T-cell (primary cell): Measurements from ENCODE around the gene MCF2L. TPM values are rescaled to one million over a fixed set of nuclear protein-coding genes. Genes with fewer than 3 reads are reported as not detected.

ENCODE experiments used
- ATAC-seq, 4 experiments: fragments of 200-7000 bp in 3 of 4; fragments of 150-1000 bp in 1 of 4; cut with Tn5 transposase; replicated peaks in 1 of 4; 1 replicate in 3 of 4; 2 replicates in 1 of 4; pipeline ENCODE4 v1.10.0; 2021; ENCODE audit warnings: moderate library complexity in 3 of 4, mild to moderate bottlenecking in 2 of 4, moderate number of reproducible peaks in 1 of 4
- CTCF ChIA-PET, 2 donors: fragments of 300-600 bp; sonication (Branson Sonifier 250); formaldehyde crosslinking; loops; one replicate each; lab custom pipeline; 2022; ENCODE audit warnings: antibody characterized with exemption in 2 of 2; lab: Charles Lee
- POLR2A ChIA-PET, 2 donors: fragments of 300-600 bp; sonication (Branson Sonifier 250); formaldehyde crosslinking; loops; one replicate each; lab custom pipeline; 2022; ENCODE audit warnings: antibody characterized with exemption in 2 of 2; lab: Charles Lee
- DNase-seq, 35 experiments: peaks; one replicate each; pipeline versions ENCODE4 v3.0.0 to v3.0.0-alpha.2; 2013 to 2023
- H3K27ac ChIP-seq: one replicate; pipeline ENCODE4 v1.5.1; 2013; ENCODE audit warnings: low read length
- H3K27me3 ChIP-seq, 2 experiments: replicated peaks in 1 of 2; 1 replicate in 1 of 2; 2 replicates in 1 of 2; pipeline versions ENCODE4 v1.6.1 to v1.7.0; 2013; ENCODE audit warnings: low read length in 1 of 2, mixed read lengths in 1 of 2; ENCODE audit not compliant: control insufficient read depth in 2 of 2, insufficient read depth in 2 of 2; ENCODE audit errors: extremely low read depth in 1 of 2
- H3K36me3 ChIP-seq, 2 donors: 1 replicate in 1 of 2; 2 replicates in 1 of 2; pipeline versions ENCODE4 v1.6.1 to v1.7.0; 2013; ENCODE audit warnings: low read length in 1 of 2; ENCODE audit not compliant: control insufficient read depth in 2 of 2, insufficient read depth in 1 of 2; ENCODE audit errors: extremely low read depth in 1 of 2
- H3K4me1 ChIP-seq, 2 experiments: 1 replicate in 1 of 2; 2 replicates in 1 of 2; pipeline versions ENCODE4 v1.6.1 to v1.7.0; 2013; ENCODE audit warnings: low read length in 2 of 2, mixed read lengths in 1 of 2; ENCODE audit not compliant: insufficient read depth in 2 of 2, control insufficient read depth in 1 of 2; ENCODE audit errors: extremely low read depth in 1 of 2
- H3K4me3 ChIP-seq, 2 donors: 1 replicate in 1 of 2; 2 replicates in 1 of 2; pipeline versions ENCODE4 v1.5.1 to v1.7.0; 2013; ENCODE audit warnings: mild to moderate bottlenecking in 2 of 2, low read length in 1 of 2, moderate library complexity in 1 of 2; ENCODE audit not compliant: control insufficient read depth in 1 of 2; ENCODE audit errors: extremely low read depth in 1 of 2
- H3K9me3 ChIP-seq: 2 replicates; pipeline ENCODE4 v1.7.0; 2013
- H3K27ac Mint-ChIP-seq, 2 donors: one replicate each; pipeline ENCODE4 v1.8.0; 2020 to 2021; ENCODE audit warnings: mild to moderate bottlenecking in 2 of 2, mixed read lengths in 2 of 2
- H3K27me3 Mint-ChIP-seq, 2 donors: one replicate each; pipeline ENCODE4 v1.8.0; 2021 to 2022; ENCODE audit warnings: mixed read lengths in 2 of 2
- H3K36me3 Mint-ChIP-seq: one replicate; pipeline ENCODE4 v1.8.0; 2021; ENCODE audit warnings: mixed read lengths
- H3K4me1 Mint-ChIP-seq, 3 donors: one replicate each; pipeline ENCODE4 v1.8.0; 2020 to 2022; ENCODE audit warnings: mixed read lengths in 3 of 3, mild to moderate bottlenecking in 1 of 3
- H3K4me3 Mint-ChIP-seq, 3 donors: one replicate each; pipeline ENCODE4 v1.8.0; 2020 to 2022; ENCODE audit warnings: mild to moderate bottlenecking in 3 of 3, mixed read lengths in 3 of 3, moderate library complexity in 3 of 3
- H3K9me3 Mint-ChIP-seq, 3 donors: one replicate each; pipeline ENCODE4 v1.8.0; 2020 to 2022; ENCODE audit warnings: mixed read lengths in 3 of 3
- WGBS: methylation state at CpG from one replicate; pipeline ENCODE4 v1.1.5; 2013; ENCODE audit warnings: missing lambda C conversion rate; ENCODE audit not compliant: insufficient coverage; 5-methylcytosine and 5-hydroxymethylcytosine counted together
- total RNA-seq, 35 experiments: library from RNA in 6 of 35; stranded (reverse) in 6 of 35; fragments of 120-200 nt in 1 of 35; gene quantifications; one replicate each; pipeline versions ENCODE4 v1.2.1 to v1.2.4 and lab custom pipeline; 2013 to 2026

MCF2L gene
- total RNA-seq, 5 donors from 2014 or later (not counting 1 experiment from before 2014, with no cell fraction given), result 18.2 to 30.0 (median 24.7) TPM

DNA sequence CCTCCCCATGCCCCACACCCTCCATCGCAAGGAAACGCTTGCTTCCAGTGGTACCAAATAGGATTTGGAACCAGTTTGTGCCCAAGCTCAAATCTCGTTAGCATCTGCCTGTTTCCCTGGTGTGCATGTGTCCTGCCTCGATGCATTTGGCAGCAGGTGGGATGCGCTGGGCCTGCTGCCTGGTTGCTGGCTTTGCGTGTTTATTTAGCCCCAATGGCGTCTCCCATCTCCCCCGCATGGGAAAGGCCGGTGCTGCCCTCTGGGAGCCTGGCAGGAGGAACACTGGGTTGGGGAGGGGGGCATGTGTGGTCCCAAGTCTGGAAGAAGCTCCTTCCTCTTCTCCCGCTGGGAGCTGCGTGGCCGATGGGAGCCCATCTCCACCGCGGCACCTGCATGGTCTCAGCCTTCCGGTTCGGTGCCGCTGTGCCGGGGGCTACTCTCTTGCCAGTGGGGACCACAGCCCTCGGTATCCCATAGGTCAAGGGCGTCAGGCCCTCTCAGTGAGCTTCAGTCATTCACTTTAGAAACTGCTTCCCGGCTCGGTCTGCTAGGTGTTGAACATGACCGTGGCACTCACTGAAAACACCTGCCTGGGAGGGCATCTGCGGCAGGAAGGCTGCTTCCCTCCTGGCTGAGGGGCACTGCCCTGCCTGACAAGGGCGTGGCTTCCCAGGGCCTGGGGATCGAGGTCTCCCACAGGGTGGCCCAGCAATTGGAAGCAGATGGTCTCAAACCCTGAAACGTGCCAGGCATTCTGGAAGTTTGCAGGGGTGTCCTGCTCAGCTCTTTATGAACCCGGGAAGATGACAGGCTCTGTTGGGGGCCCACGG lies 124.8 kb downstream of the MCF2L start:
- no peaks in the 10 kb centered on the region for H3K27me3 ChIP-seq
- peaks cover 3% of the 10 kb centered on the region for H3K36me3 Mint-ChIP-seq
- ChIA-PET POLR2A (no interaction called here), CTCF (no interaction called here)
- H3K36me3 ChIP-seq, result no peaks in the 10 kb centered on the region
- DNase-seq (no peak), ATAC-seq (no peak)
- no peak overlapping the region for H3K4me3 ChIP-seq
- no peaks in the 10 kb centered on the region for H3K4me1 ChIP-seq
- H3K27ac ChIP-seq, result no peak overlapping the region
- H3K9me3 ChIP-seq, result no peaks in the 10 kb centered on the region
- H3K4me3 Mint-ChIP-seq, result no peak overlapping the region
- WGBS, result 81% methylated on average over 23 of the region's 29 CpGs
- H3K9me3 Mint-ChIP-seq, result no peaks in the 10 kb centered on the region
- H3K27ac Mint-ChIP-seq, result no peak overlapping the region
- no peaks in the 10 kb centered on the region for H3K4me1 Mint-ChIP-seq
- H3K27me3 Mint-ChIP-seq, result no peaks in the 10 kb centered on the region

DNA sequence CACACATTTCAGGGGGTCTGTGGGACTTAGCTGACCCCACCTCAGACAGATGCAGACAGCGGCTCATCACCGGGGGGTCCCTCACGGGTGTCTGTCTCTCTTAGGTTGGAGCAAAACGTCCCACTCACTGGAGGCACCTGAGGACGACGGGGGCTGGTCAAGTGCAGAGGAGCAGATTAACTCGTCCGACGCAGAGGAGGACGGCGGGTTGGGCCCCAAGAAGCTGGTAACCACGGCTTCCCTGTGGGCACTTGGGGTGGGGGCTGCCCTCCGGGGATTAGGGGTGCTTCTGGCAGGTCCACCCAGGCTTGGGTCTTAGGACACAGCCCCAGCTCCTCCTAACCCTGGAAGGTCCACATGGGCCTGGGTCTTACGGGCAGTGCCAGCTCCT lies 125.4 kb downstream of the MCF2L start:
- POLR2A ChIA-PET, result no interaction called here

DNA sequence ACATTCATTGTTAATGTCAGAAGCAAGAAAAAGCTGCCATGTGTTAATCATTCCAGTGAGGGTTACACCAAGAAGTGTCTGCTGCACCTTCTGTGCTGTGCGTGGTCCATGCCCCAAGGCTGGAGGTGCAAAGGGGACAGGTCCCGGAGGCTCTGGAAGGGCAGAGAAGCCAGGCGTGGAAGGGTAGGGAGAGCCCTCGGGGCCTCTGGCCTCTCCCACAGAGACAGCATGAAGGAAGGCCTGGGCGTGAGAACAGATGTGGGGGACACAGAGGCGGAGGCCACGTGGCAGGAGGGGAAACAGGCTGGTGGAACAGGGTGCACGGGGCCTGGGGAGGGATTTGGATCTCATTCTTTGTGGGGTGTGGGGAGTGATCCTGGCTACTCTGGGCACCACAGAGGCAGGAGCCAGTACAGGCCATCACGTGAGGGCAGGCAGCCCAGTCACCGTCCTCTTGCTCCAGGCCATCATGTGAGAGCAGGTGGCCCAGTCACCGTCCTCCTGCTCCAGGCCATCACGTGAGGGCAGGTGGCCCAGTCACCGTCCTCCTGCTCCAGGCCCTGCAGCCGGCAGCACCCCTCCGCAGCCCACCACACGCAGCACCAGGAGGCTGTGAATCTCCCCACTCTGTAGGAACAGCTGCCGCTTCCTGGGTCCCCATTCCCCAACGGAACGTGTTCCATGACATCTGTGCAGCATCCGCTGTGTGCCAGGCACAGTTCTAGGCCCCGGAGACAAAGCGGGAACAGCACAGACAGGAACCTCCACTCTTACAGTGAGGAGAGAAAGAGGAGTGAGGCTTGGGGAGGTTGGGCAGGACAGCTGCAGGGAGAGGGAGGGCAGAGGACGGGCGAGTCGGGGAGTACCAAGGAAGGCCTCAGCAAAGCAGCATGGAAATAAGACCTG lies 126.4 kb downstream of the MCF2L start:
- H3K36me3 Mint-ChIP-seq, result peaks cover 3% of the 10 kb centered on the region
- Histone ChIP-seq H3K4me1 (no peaks in the 10 kb centered on the region), H3K9me3 (no peaks in the 10 kb centered on the region), H3K36me3 (no peaks in the 10 kb centered on the region), H3K27ac (no peak overlapping the region), H3K27me3 (no peaks in the 10 kb centered on the region), H3K4me3 (no peak overlapping the region)
- no peaks in the 10 kb centered on the region for H3K4me1 Mint-ChIP-seq
- no peak overlapping the region for H3K27ac Mint-ChIP-seq
- DNase-seq, result no peak
- CTCF ChIA-PET, result no interaction called here
- no peak for ATAC-seq
- 90% methylated on average over 20 of the region's 25 CpGs for WGBS
- H3K9me3 Mint-ChIP-seq, result no peaks in the 10 kb centered on the region
- H3K4me3 Mint-ChIP-seq, result no peak overlapping the region
- H3K27me3 Mint-ChIP-seq, result no peaks in the 10 kb centered on the region
- POLR2A ChIA-PET, result no interaction called here

More for the DNA sequence above, 125.4 kb downstream of the MCF2L start:
- Histone ChIP-seq H3K4me3 (no peak overlapping the region), H3K4me1 (no peaks in the 10 kb centered on the region), H3K36me3 (no peaks in the 10 kb centered on the region), H3K27me3 (no peaks in the 10 kb centered on the region), H3K9me3 (no peaks in the 10 kb centered on the region), H3K27ac (no peak overlapping the region)
- CTCF ChIA-PET, result no interaction called here
- Mint-ChIP-seq H3K27me3 (no peaks in the 10 kb centered on the region), H3K27ac (no peak overlapping the region), H3K4me3 (no peak overlapping the region), H3K4me1 (no peaks in the 10 kb centered on the region), H3K9me3 (no peaks in the 10 kb centered on the region), H3K36me3 (peaks cover 3% of the 10 kb centered on the region)
- WGBS, result 82% methylated on average over 13 of the region's 14 CpGs
- ATAC-seq, result no peak
- no peak for DNase-seq

DNA sequence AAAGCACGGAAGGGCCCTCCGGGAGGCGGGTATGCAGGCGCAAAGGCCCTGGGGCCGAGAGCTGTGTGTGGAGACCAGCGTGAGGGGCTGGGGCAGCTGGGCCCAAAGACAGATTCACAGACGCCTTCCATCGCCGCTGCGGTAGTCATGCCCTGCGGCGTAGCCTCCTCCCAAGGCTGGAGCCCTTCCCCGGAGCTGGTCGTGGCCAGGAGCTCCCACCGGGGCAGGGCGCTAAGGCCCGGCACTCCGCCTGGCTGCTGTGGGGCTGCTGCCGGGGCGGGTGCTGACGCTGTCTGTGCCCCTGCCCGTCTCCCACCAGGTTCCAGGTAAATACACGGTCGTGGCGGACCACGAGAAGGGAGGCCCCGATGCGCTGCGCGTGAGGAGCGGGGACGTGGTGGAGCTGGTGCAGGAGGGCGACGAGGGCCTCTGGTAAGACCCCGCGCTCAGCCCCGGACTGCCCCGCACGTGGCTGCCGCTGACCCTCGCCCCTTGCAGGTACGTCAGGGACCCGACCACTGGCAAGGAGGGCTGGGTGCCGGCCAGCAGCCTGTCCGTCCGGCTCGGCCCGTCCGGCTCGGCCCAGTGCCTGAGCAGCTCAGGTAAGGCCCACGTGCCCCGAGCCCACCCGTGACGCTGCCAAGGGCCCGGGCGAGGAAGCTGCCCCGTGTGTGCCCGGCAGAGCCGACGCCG lies 127.2 kb downstream of the MCF2L start:
- H3K4me3 ChIP-seq, result no peak overlapping the region
- H3K9me3 ChIP-seq, result no peaks in the 10 kb centered on the region
- Mint-ChIP-seq H3K36me3 (peaks cover 3% of the 10 kb centered on the region), H3K4me3 (no peak overlapping the region), H3K27me3 (no peaks in the 10 kb centered on the region), H3K27ac (no peak overlapping the region), H3K9me3 (no peaks in the 10 kb centered on the region), H3K4me1 (no peaks in the 10 kb centered on the region)
- H3K4me1 ChIP-seq, result no peaks in the 10 kb centered on the region
- no peaks in the 10 kb centered on the region for H3K36me3 ChIP-seq
- ChIA-PET POLR2A (no interaction called here), CTCF (no interaction called here)
- ATAC-seq (no peak), DNase-seq (no peak)
- H3K27ac ChIP-seq, result no peak overlapping the region
- no peaks in the 10 kb centered on the region for H3K27me3 ChIP-seq
- WGBS, result 92% methylated on average over 61 of the region's 61 CpGs

DNA sequence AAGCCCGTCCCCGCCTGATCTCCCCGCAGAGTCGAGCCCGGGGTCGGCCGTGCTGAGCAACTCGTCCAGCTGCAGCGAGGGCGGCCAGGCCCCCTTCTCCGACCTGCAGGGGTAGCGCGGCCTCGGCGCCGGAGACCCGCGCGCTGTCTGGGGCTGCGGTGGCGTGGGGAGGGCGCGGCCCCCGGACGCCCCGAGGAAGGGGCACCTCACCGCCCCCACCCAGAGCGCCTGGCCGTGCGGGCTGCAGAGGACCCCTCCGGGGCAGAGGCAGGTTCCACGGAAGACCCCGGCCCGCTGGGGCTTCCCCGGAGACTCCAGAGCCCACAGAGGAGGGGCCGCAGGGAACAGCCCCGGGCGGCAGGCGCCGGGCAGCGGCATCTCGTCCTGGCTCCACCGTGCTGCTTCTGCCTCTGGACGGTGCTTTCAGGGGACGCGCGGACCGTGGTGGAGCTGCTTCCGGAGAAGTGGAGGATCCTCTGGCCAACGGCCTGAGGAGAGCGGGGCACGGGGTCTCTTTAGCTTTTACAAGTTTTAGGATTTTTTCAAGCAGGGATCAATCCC lies 127.8 kb downstream of the MCF2L start:
- no peak overlapping the region for H3K27ac ChIP-seq
- no peaks in the 10 kb centered on the region for H3K27me3 ChIP-seq
- H3K4me1 ChIP-seq, result no peaks in the 10 kb centered on the region
- no peaks in the 10 kb centered on the region for H3K36me3 ChIP-seq
- H3K27me3 Mint-ChIP-seq, result no peaks in the 10 kb centered on the region
- H3K4me3 Mint-ChIP-seq, result no peak overlapping the region
- no peaks in the 10 kb centered on the region for H3K4me1 Mint-ChIP-seq
- POLR2A ChIA-PET, result no interaction called here
- ATAC-seq (no peak), DNase-seq (no peak)
- H3K27ac Mint-ChIP-seq, result no peak overlapping the region
- H3K9me3 Mint-ChIP-seq, result no peaks in the 10 kb centered on the region
- WGBS, result 97% methylated on average over 48 of the region's 52 CpGs
- H3K9me3 ChIP-seq, result no peaks in the 10 kb centered on the region
- peaks cover 3% of the 10 kb centered on the region for H3K36me3 Mint-ChIP-seq
- CTCF ChIA-PET, result no interaction called here
- no peak overlapping the region for H3K4me3 ChIP-seq

DNA sequence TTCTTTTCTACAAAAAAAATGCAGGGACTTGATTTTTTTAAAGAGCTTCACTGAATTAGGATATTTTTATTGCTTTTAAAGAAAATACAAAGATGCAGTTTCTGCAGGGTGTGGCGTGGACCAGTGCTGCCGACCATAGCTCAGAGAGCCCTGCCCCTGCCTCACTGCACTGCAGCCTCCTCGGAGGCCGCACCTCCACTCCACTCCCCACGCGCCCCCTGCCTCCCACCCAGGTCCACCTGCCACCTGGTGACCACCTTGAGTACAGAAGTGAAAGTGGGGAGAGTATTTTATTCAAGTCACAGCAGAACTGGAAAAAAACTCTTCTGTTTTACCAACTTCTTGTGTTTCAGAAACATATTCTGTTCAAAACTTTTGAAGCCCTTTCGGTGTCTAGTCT lies 128.6 kb downstream of the MCF2L start:
- DNase-seq (no peak), ATAC-seq (no peak)
- Mint-ChIP-seq H3K27ac (no peak overlapping the region), H3K4me1 (no peaks in the 10 kb centered on the region), H3K9me3 (no peaks in the 10 kb centered on the region), H3K27me3 (no peaks in the 10 kb centered on the region), H3K36me3 (peaks cover 3% of the 10 kb centered on the region), H3K4me3 (no peak overlapping the region)
- 93% methylated on average over 2 of the region's 7 CpGs for WGBS
- H3K36me3 ChIP-seq, result no peaks in the 10 kb centered on the region
- H3K4me3 ChIP-seq, result no peak overlapping the region
- ChIA-PET POLR2A (no interaction called here), CTCF (no interaction called here)
- no peaks in the 10 kb centered on the region for H3K9me3 ChIP-seq
- H3K27me3 ChIP-seq, result no peaks in the 10 kb centered on the region
- H3K4me1 ChIP-seq, result no peaks in the 10 kb centered on the region
- H3K27ac ChIP-seq, result no peak overlapping the region
